ENCODE measurements around the gene HOXA4.

GRCh38 chr7:27101957-27102580 is 28.5 kb downstream of the HOXA4 start:
- TF ChIP-seq POLR2A (IDR thresholded peaks at IDR 0.05) = no peak
- no peak for TF ChIP-seq CTCF (IDR thresholded peaks at IDR 0.05 in 8 of 11, conservative IDR thresholded peaks at IDR 0.05 in 3 of 11)

Measured in spleen (tissue), 7 donors.